Spleen (tissue), 7 donors: Measurements from ENCODE around the gene SSH2.

ENCODE experiments used
- CTCF ChIP-seq, 11 experiments: fragments of 200-600 bp in 7 of 11; fragments of 450-650 bp in 4 of 11; sonication (generic) in 4 of 11; IDR thresholded peaks in 8 of 11; conservative IDR thresholded peaks in 3 of 11; 1 replicate in 7 of 11; 2 replicates in 4 of 11; pipeline versions ENCODE4 v1.4.0 to v1.8.0; 2016 to 2021; ENCODE audit warnings: antibody characterized with exemption in 11 of 11, inconsistent platforms in 4 of 11, mild to moderate bottlenecking in 1 of 11
- POLR2A ChIP-seq, 3 donors: fragments of 450-650 bp; IDR thresholded peaks; one replicate each; pipeline ENCODE4 v1.5.1; 2017; ENCODE audit warnings: antibody characterized with exemption in 3 of 3, mild to moderate bottlenecking in 1 of 3
- POLR2AphosphoS5 ChIP-seq, 3 donors: sonication (generic); formaldehyde crosslinking; IDR thresholded peaks; one replicate each; pipeline ENCODE4 v1.5.1; 2017; ENCODE audit warnings: antibody characterized with exemption in 3 of 3
- donor health status: DM: no; HTN: no; CAD: no; lungs with moderate emphysema.
- donor health status: DM: no; HTN: no; CAD: no.
- donor health status: DM: no; HTN: no; CAD: no.

- TF ChIP-seq POLR2AphosphoS5 (IDR thresholded peaks at IDR 0.05) (no peak), CTCF (IDR thresholded peaks at IDR 0.05 in 8 of 11, conservative IDR thresholded peaks at IDR 0.05 in 3 of 11) (no peak), POLR2A (IDR thresholded peaks at IDR 0.05) (no peak)
These were observed 38.9 kb downstream of the SSH2 start for GRCh38 chr17:29891131-29891530.
